Activated T-cell treated with anti-CD3 and anti-CD28 coated beads, Interleukin-2, amount 50 U/mL, for 4 hours (primary cell): ENCODE measurements around the gene FAS. TPM values are rescaled to one million over a fixed set of nuclear protein-coding genes. Genes with fewer than 3 reads are reported as not detected.
"Not testable (repeated sequence)": the region's sequence is repeated elsewhere in the genome, so short reads cannot be mapped to it uniquely, and the experiment has no call there.

ENCODE experiments used
- ATAC-seq, 2 donors: fragments of 200-7000 bp; cut with Tn5 transposase; one replicate each; pipeline ENCODE4 v1.10.0; 2021
- DNase-seq: peaks from one replicate; pipeline ENCODE4 v3.0.0-alpha.2; 2020
- H3K27me3 Mint-ChIP-seq: one replicate; pipeline ENCODE4 v1.8.0; 2021; ENCODE audit warnings: low read depth, mixed read lengths
- H3K36me3 Mint-ChIP-seq: one replicate; pipeline ENCODE4 v1.8.0; 2022; ENCODE audit warnings: mixed read lengths; ENCODE audit not compliant: insufficient read depth
- H3K4me1 Mint-ChIP-seq: one replicate; pipeline ENCODE4 v1.8.0; 2021; ENCODE audit warnings: low read depth, mixed read lengths
- H3K4me3 Mint-ChIP-seq: one replicate; pipeline ENCODE4 v1.8.0; 2021; ENCODE audit warnings: mild to moderate bottlenecking, moderate library complexity, mixed read lengths
- H3K9me3 Mint-ChIP-seq: one replicate; pipeline ENCODE4 v1.8.0; 2021; ENCODE audit warnings: mixed read lengths
- total RNA-seq, 3 donors: library from RNA; stranded (reverse); gene quantifications; one replicate each; pipeline ENCODE4 v1.2.1, GENCODE V29; 2021

FAS gene
- total RNA-seq, 3 donors from 2014 or later = 23.0 to 31.9 (median 30.1) TPM

GRCh38 chr10:88992921-88993524 lies 2.4 kb downstream of the FAS start:
- Mint-ChIP-seq H3K4me1 (peaks cover 72% of the 10 kb centered on the region), H3K9me3 (peaks cover 1% of the 10 kb centered on the region), H3K27me3 (no peaks in the 10 kb centered on the region), H3K36me3 (no peaks in the 10 kb centered on the region), H3K4me3 (peak overlapping the region; percentile 80)
- DNase-seq (no peak), ATAC-seq (no peak)

- H3K4me1 Mint-ChIP-seq = peaks cover 69% of the 10 kb centered on the region
- no peaks in the 10 kb centered on the region for H3K36me3 Mint-ChIP-seq
- no peaks in the 10 kb centered on the region for H3K27me3 Mint-ChIP-seq
- H3K9me3 Mint-ChIP-seq = no peaks in the 10 kb centered on the region
- H3K4me3 Mint-ChIP-seq = peak overlapping the region; percentile 50
- ATAC-seq (no peak), DNase-seq (no peak)
These were observed 3.4 kb downstream of the FAS start for GRCh38 chr10:88994019-88994418.

GRCh38 chr10:88995156-88995876 lies 4.7 kb downstream of the FAS start:
- peaks cover 66% of the 10 kb centered on the region for H3K4me1 Mint-ChIP-seq
- H3K9me3 Mint-ChIP-seq = no peaks in the 10 kb centered on the region
- no peaks in the 10 kb centered on the region for H3K36me3 Mint-ChIP-seq
- peak overlapping the region; percentile 49 for H3K4me3 Mint-ChIP-seq
- no peaks in the 10 kb centered on the region for H3K27me3 Mint-ChIP-seq
- no peak for DNase-seq
- no peak for ATAC-seq

GRCh38 chr10:88996927-88997326 lies 6.3 kb downstream of the FAS start:
- ATAC-seq (no peak), DNase-seq (no peak)
- Mint-ChIP-seq H3K36me3 (no peaks in the 10 kb centered on the region), H3K27me3 (no peaks in the 10 kb centered on the region), H3K9me3 (no peaks in the 10 kb centered on the region), H3K4me3 (peak overlapping the region; percentile 3), H3K4me1 (peaks cover 75% of the 10 kb centered on the region)

GRCh38 chr10:88999625-89000024 lies 9.0 kb downstream of the FAS start:
- Mint-ChIP-seq H3K9me3 (no peaks in the 10 kb centered on the region), H3K27me3 (no peaks in the 10 kb centered on the region), H3K4me3 (peak overlapping the region; percentile 29), H3K36me3 (peaks cover 6% of the 10 kb centered on the region), H3K4me1 (peaks cover 77% of the 10 kb centered on the region)
- ATAC-seq (no peak), DNase-seq (no peak)

- peak; percentile 77 to 85 for ATAC-seq
- Mint-ChIP-seq H3K36me3 (peaks cover 9% of the 10 kb centered on the region), H3K4me3 (peak overlapping the region; percentile 76), H3K9me3 (no peaks in the 10 kb centered on the region), H3K4me1 (peaks cover 68% of the 10 kb centered on the region), H3K27me3 (no peaks in the 10 kb centered on the region)
- DNase-seq = peak; percentile 14
These were observed 10.6 kb downstream of the FAS start for GRCh38 chr10:89001024-89001728.

GRCh38 chr10:89001729-89002072 lies 11.1 kb downstream of the FAS start:
- Mint-ChIP-seq H3K27me3 (no peaks in the 10 kb centered on the region), H3K9me3 (no peaks in the 10 kb centered on the region), H3K4me1 (peaks cover 66% of the 10 kb centered on the region), H3K4me3 (peak overlapping the region; percentile 76), H3K36me3 (peaks cover 9% of the 10 kb centered on the region)
- ATAC-seq (no peak), DNase-seq (no peak)

GRCh38 chr10:89002226-89002978 lies 11.8 kb downstream of the FAS start:
- DNase-seq (no peak), ATAC-seq (peak in 1 of 2 donors; percentile 44)
- Mint-ChIP-seq H3K27me3 (no peaks in the 10 kb centered on the region), H3K9me3 (no peaks in the 10 kb centered on the region), H3K4me1 (peaks cover 59% of the 10 kb centered on the region), H3K4me3 (peak overlapping the region; percentile 19), H3K36me3 (peaks cover 11% of the 10 kb centered on the region)

- no peaks in the 10 kb centered on the region for H3K9me3 Mint-ChIP-seq
- H3K4me1 Mint-ChIP-seq = peaks cover 52% of the 10 kb centered on the region
- ATAC-seq (peak; percentile 55 to 74), DNase-seq (no peak)
- no peaks in the 10 kb centered on the region for H3K27me3 Mint-ChIP-seq
- H3K4me3 Mint-ChIP-seq = no peak overlapping the region
- peaks cover 17% of the 10 kb centered on the region for H3K36me3 Mint-ChIP-seq
These were observed 12.7 kb downstream of the FAS start for GRCh38 chr10:89003344-89003743.

GRCh38 chr10:89007129-89007893 lies 16.7 kb downstream of the FAS start:
- H3K4me1 Mint-ChIP-seq = peaks cover 23% of the 10 kb centered on the region
- no peaks in the 10 kb centered on the region for H3K27me3 Mint-ChIP-seq
- DNase-seq (no peak), ATAC-seq (no peak)
- no peak overlapping the region for H3K4me3 Mint-ChIP-seq
- H3K9me3 Mint-ChIP-seq = no peaks in the 10 kb centered on the region
- H3K36me3 Mint-ChIP-seq = peaks cover 46% of the 10 kb centered on the region

- not testable (repeated sequence) for H3K27me3 Mint-ChIP-seq, H3K9me3 Mint-ChIP-seq, DNase-seq, H3K4me1 Mint-ChIP-seq, H3K4me3 Mint-ChIP-seq, ATAC-seq
- peaks cover 47% of the 10 kb centered on the region for H3K36me3 Mint-ChIP-seq
These were observed 28.2 kb downstream of the FAS start for GRCh38 chr10:89018700-89019346.

- H3K4me3 Mint-ChIP-seq = no peak overlapping the region
- no peak for DNase-seq
- no peaks in the 10 kb centered on the region for H3K4me1 Mint-ChIP-seq
- no peaks in the 10 kb centered on the region for H3K27me3 Mint-ChIP-seq
- H3K36me3 Mint-ChIP-seq = peaks cover 40% of the 10 kb centered on the region
- ATAC-seq = no peak
- no peaks in the 10 kb centered on the region for H3K9me3 Mint-ChIP-seq
These were observed 29.1 kb downstream of the FAS start for GRCh38 chr10:89019569-89020327.

GRCh38 chr10:89021526-89021925 lies 30.9 kb downstream of the FAS start:
- ATAC-seq, H3K4me1 Mint-ChIP-seq, DNase-seq, H3K27me3 Mint-ChIP-seq, H3K9me3 Mint-ChIP-seq, H3K4me3 Mint-ChIP-seq: not testable (repeated sequence)
- peaks cover 33% of the 10 kb centered on the region for H3K36me3 Mint-ChIP-seq
